GM20000 (cell line): Measurements from ENCODE around the gene SMTN.

Experiments used
- DNase-seq: peaks from one replicate; pipeline ENCODE4 v3.0.0; 2012; ENCODE audit warnings: low spot score
- CTCF ChIP-seq: IDR thresholded peaks from 2 replicates; pipeline ENCODE4 v1.5.1; 2012; ENCODE audit warnings: mild to moderate bottlenecking, control low read depth; ENCODE audit errors: extremely low read depth, missing control alignments

SMTN gene

GRCh38 chr22:31099386-31099785 lies 18.3 kb downstream of the SMTN start:
- TF ChIP-seq CTCF = no peak
- no peak for DNase-seq

GRCh38 chr22:31099841-31100761 lies 19.0 kb downstream of the SMTN start:
- no peak for TF ChIP-seq CTCF
- DNase-seq = no peak

GRCh38 chr22:31100762-31101525 lies 19.8 kb downstream of the SMTN start:
- no peak for DNase-seq
- TF ChIP-seq CTCF = no peak

- no peak for TF ChIP-seq CTCF
- no peak for DNase-seq
Measured at GRCh38 chr22:31102441-31103081, 21.4 kb downstream of the SMTN start.

- no peak for TF ChIP-seq CTCF
Measured at GRCh38 chr22:31103111-31103510, 22.0 kb downstream of the SMTN start.

GRCh38 chr22:31103899-31104694 lies 23.0 kb downstream of the SMTN start:
- no peak for TF ChIP-seq CTCF
- DNase-seq = no peak

More at GRCh38 chr22:31103111-31103510, 22.0 kb downstream of the SMTN start:
- DNase-seq = no peak
